Liver (tissue), 9 donors: ENCODE results near the gene ENC1. TPM values are rescaled to one million over a fixed set of nuclear protein-coding genes. Genes with fewer than 3 reads are reported as not detected.

ENCODE experiments used
- DNase-seq: peaks from one replicate; pipeline ENCODE4 v3.0.0-alpha.2; 2017; ENCODE audit warnings: low spot score
- H3K27ac ChIP-seq, 2 donors: one replicate each; pipeline ENCODE4 v1.7.0; 2013; ENCODE audit warnings: inconsistent platforms in 2 of 2, low read length in 2 of 2, control low read depth in 1 of 2, low read depth in 1 of 2, mild to moderate bottlenecking in 1 of 2
- H3K27me3 ChIP-seq, 4 donors: one replicate each; pipeline versions ENCODE4 v1.6.1 to v1.7.0; 2013; ENCODE audit warnings: low read length in 3 of 4, inconsistent platforms in 1 of 4, mild to moderate bottlenecking in 1 of 4, moderate library complexity in 1 of 4; ENCODE audit not compliant: control insufficient read depth in 4 of 4, insufficient read depth in 4 of 4
- H3K36me3 ChIP-seq, 4 donors: one replicate each; pipeline versions ENCODE4 v1.6.1 to v1.7.0; 2013; ENCODE audit warnings: low read length in 3 of 4, mild to moderate bottlenecking in 3 of 4, low read depth in 1 of 4, moderate library complexity in 1 of 4; ENCODE audit not compliant: control insufficient read depth in 4 of 4, insufficient read depth in 3 of 4
- H3K4me1 ChIP-seq, 4 donors: one replicate each; pipeline versions ENCODE4 v1.6.1 to v1.7.0; 2013; ENCODE audit warnings: low read length in 3 of 4, mild to moderate bottlenecking in 3 of 4, moderate library complexity in 1 of 4; ENCODE audit not compliant: control insufficient read depth in 4 of 4, insufficient read depth in 4 of 4
- H3K4me3 ChIP-seq, 3 donors: one replicate each; pipeline versions ENCODE4 v1.6.1 to v1.7.0; 2013; ENCODE audit warnings: low read length in 3 of 3, control low read depth in 1 of 3, low read depth in 1 of 3, mild to moderate bottlenecking in 1 of 3
- H3K9ac ChIP-seq, 2 donors: one replicate each; pipeline ENCODE4 v1.7.0; 2013; ENCODE audit warnings: low read length in 2 of 2, mild to moderate bottlenecking in 2 of 2, moderate library complexity in 2 of 2, control low read depth in 1 of 2, low read depth in 1 of 2
- H3K9me3 ChIP-seq, 4 donors: one replicate each; pipeline versions ENCODE4 v1.6.1 to v1.7.0; 2013; ENCODE audit warnings: low read length in 3 of 4; ENCODE audit not compliant: control insufficient read depth in 4 of 4
- ATF3 ChIP-seq: IDR thresholded peaks from 2 replicates; pipeline ENCODE4 v1.6.1; 2016; ENCODE audit warnings: antibody characterized with exemption
- CTCF ChIP-seq: fragments of 150-350 bp; IDR thresholded peaks from 2 replicates; pipeline ENCODE4 v1.5.1; 2017; ENCODE audit warnings: improper control_type of control experiment, low read depth, low read length; ENCODE audit not compliant: missing input control
- EGR1 ChIP-seq, 2 donors: IDR thresholded peaks; 2 replicates each; pipeline ENCODE4 v1.6.1; 2016 to 2018; ENCODE audit warnings: antibody characterized with exemption in 2 of 2, low read depth in 2 of 2
- GABPA ChIP-seq, 2 donors: IDR thresholded peaks in 1 of 2; conservative IDR thresholded peaks in 1 of 2; 2 replicates each; pipeline ENCODE4 v1.6.1; 2016; ENCODE audit warnings: antibody characterized with exemption in 2 of 2, mild to moderate bottlenecking in 1 of 2, moderate library complexity in 1 of 2
- HNF4A ChIP-seq, 2 donors: conservative IDR thresholded peaks; 2 replicates each; pipeline ENCODE4 v1.6.1; 2016; ENCODE audit warnings: antibody characterized with exemption in 2 of 2, mild to moderate bottlenecking in 2 of 2
- HNF4G ChIP-seq: IDR thresholded peaks from 2 replicates; pipeline ENCODE4 v1.6.1; 2016; ENCODE audit warnings: antibody characterized with exemption
- JUND ChIP-seq, 2 donors: IDR thresholded peaks; 2 replicates each; pipeline ENCODE4 v1.6.1; 2016; ENCODE audit warnings: antibody characterized with exemption in 2 of 2
- MAX ChIP-seq: IDR thresholded peaks from 2 replicates; pipeline ENCODE4 v1.6.1; 2016; ENCODE audit warnings: antibody characterized with exemption
- NR2F2 ChIP-seq: IDR thresholded peaks from 2 replicates; pipeline ENCODE4 v1.6.1; 2016; ENCODE audit warnings: antibody characterized with exemption
- RAD21 ChIP-seq, 2 donors: IDR thresholded peaks; 2 replicates each; pipeline ENCODE4 v1.6.1; 2016; ENCODE audit warnings: antibody characterized with exemption in 2 of 2, mild to moderate bottlenecking in 2 of 2
- REST ChIP-seq: IDR thresholded peaks from 2 replicates; pipeline ENCODE4 v1.6.1; 2016; ENCODE audit warnings: antibody characterized with exemption, mild to moderate bottlenecking
- RXRA ChIP-seq, 2 donors: IDR thresholded peaks; 2 replicates each; pipeline ENCODE4 v1.6.1; 2017 to 2018; ENCODE audit warnings: antibody characterized with exemption in 2 of 2, mild to moderate bottlenecking in 1 of 2
- TAF1 ChIP-seq: conservative IDR thresholded peaks from 2 replicates; pipeline ENCODE4 v1.6.1; 2016; ENCODE audit warnings: antibody characterized with exemption, mild to moderate bottlenecking
- YY1 ChIP-seq: IDR thresholded peaks from 2 replicates; pipeline ENCODE4 v1.6.1; 2016; ENCODE audit warnings: antibody characterized with exemption, mild to moderate bottlenecking
- WGBS: extraction: QIAGEN DNeasy Blood & Tissue Kit; methylation state at CpG from one replicate; pipeline ENCODE4 v1.1.7; 2013; 5-methylcytosine and 5-hydroxymethylcytosine counted together
- polyA plus RNA-seq, 2 donors: library from polyadenylated mRNA; stranded (reverse) in 1 of 2; unstranded in 1 of 2; fragments of 200-250 nt in 1 of 2; fragments of >200 nt in 1 of 2; fragmentation: Nextera tagmentation in 1 of 2; extraction: Ambion mirVana in 1 of 2; gene quantifications; one replicate each; pipeline versions ENCODE4 v1.2.1 to v1.2.3, GENCODE V29; 2013 to 2015
- total RNA-seq, 2 donors: library from RNA; depleted of rRNA; stranded (reverse); fragments of >200 nt; gene quantifications; one replicate each; pipeline ENCODE4 v1.2.3, GENCODE V29; 2014
- donor health status: healthy.
- donor health status: healthy.
- donor health status: healthy.
- donor health status: healthy.
- donor health status: healthy.

ENC1 gene
- total and polyA plus RNA-seq, 4 donors: 5.7 to 34.4 (median 13.8) TPM

GRCh38 chr5:74653991-74654390 lies 13.5 kb upstream of the ENC1 start:
- Histone ChIP-seq H3K4me1 (peaks cover 0 to 2% (median 0%) of the 10 kb centered on the region in 4 donors), H3K27ac (no peak overlapping the region), H3K9me3 (no peaks in the 10 kb centered on the region), H3K9ac (no peak overlapping the region), H3K4me3 (no peak overlapping the region), H3K36me3 (no peaks in the 10 kb centered on the region), H3K27me3 (no peaks in the 10 kb centered on the region)
- no peak for DNase-seq
- TF ChIP-seq YY1 (no peak), GABPA (IDR thresholded peaks at IDR 0.05 in 1 of 2, conservative IDR thresholded peaks at IDR 0.05 in 1 of 2) (no peak), CTCF (no peak), RXRA (IDR thresholded peaks at IDR 0.05) (no peak), REST (no peak)
- 83% methylated on average over 5 of the region's 5 CpGs for WGBS

- no peak overlapping the region for H3K9ac ChIP-seq
- WGBS: 89% methylated on average over 3 of the region's 3 CpGs
- no peak overlapping the region for H3K27ac ChIP-seq
- H3K4me3 ChIP-seq: no peak overlapping the region
- TF ChIP-seq GABPA (IDR thresholded peaks at IDR 0.05 in 1 of 2, conservative IDR thresholded peaks at IDR 0.05 in 1 of 2): no peak
- TF ChIP-seq JUND (IDR thresholded peaks at IDR 0.05): no peak
- no peak for TF ChIP-seq HNF4G
- no peak for TF ChIP-seq HNF4A (conservative IDR thresholded peaks at IDR 0.05)
- no peak for TF ChIP-seq EGR1 (IDR thresholded peaks at IDR 0.05; ENCODE audit: low read depth in 2 of 2)
- no peak for TF ChIP-seq RXRA (IDR thresholded peaks at IDR 0.05)
- no peak for TF ChIP-seq NR2F2
- no peak for TF ChIP-seq REST
- TF ChIP-seq RAD21 (IDR thresholded peaks at IDR 0.05): no peak
- TF ChIP-seq TAF1: no peak
- no peak for TF ChIP-seq ATF3
- no peak for TF ChIP-seq MAX
- no peak for TF ChIP-seq YY1
- peaks cover 0 to 4% (median 0%) of the 10 kb centered on the region in 4 donors for H3K4me1 ChIP-seq
- H3K9me3 ChIP-seq: no peaks in the 10 kb centered on the region
- no peak for DNase-seq
- no peaks in the 10 kb centered on the region for H3K27me3 ChIP-seq
- no peaks in the 10 kb centered on the region for H3K36me3 ChIP-seq
These were observed 12.0 kb upstream of the ENC1 start for GRCh38 chr5:74652576-74652975.
